Measurements from ENCODE around the gene RIMOC1. TPM values are rescaled to one million over a fixed set of nuclear protein-coding genes. Genes with fewer than 3 reads are reported as not detected.

Gene RIMOC1
- total and polyA plus RNA-seq, 10 donors: 4.5 to 29.3 (median 21.9) TPM

DNA sequence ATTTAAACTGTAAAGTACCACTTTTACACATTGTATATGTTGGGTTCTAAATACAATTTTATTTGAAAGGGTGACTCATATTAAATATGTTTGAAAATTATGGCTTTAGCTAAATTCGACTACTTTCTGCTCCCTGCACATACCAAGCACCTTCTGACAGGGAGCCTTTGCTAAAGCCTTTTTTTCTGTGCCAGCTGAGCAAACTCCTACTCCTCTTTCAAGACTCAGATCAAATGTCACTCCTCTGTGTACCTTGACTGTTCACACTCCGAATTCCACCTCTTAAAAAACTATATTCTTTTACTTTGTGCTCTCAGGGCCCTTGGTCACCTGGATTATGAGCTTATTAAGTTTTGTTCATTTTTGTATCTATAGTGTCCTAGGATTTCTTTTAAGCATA, 27.5 kb upstream of the RIMOC1 start:
- intact Hi-C loops (cut with DNase I; ENCODE audit: low total_unique reads): no loop called here
- no peaks in the 10 kb centered on the region for H3K9me3 ChIP-seq
- H3K27me3 ChIP-seq (replicated peaks in 1 of 7): no peaks in the 10 kb centered on the region
- no peak for DNase-seq
- H3K27ac ChIP-seq: no peak overlapping the region
- no peaks in the 10 kb centered on the region for H3K4me1 ChIP-seq
- H3K36me3 ChIP-seq: no peaks in the 10 kb centered on the region
- TF ChIP-seq, protein P1, sequence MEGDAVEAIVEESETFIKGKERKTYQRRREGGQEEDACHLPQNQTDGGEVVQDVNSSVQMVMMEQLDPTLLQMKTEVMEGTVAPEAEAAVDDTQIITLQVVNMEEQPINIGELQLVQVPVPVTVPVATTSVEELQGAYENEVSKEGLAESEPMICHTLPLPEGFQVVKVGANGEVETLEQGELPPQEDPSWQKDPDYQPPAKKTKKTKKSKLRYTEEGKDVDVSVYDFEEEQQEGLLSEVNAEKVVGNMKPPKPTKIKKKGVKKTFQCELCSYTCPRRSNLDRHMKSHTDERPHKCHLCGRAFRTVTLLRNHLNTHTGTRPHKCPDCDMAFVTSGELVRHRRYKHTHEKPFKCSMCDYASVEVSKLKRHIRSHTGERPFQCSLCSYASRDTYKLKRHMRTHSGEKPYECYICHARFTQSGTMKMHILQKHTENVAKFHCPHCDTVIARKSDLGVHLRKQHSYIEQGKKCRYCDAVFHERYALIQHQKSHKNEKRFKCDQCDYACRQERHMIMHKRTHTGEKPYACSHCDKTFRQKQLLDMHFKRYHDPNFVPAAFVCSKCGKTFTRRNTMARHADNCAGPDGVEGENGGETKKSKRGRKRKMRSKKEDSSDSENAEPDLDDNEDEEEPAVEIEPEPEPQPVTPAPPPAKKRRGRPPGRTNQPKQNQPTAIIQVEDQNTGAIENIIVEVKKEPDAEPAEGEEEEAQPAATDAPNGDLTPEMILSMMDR (IDR thresholded peaks at IDR 0.05 in 8 of 11, conservative IDR thresholded peaks at IDR 0.05 in 3 of 11): no peak
- TF ChIP-seq POLR2A (IDR thresholded peaks at IDR 0.05) (no peak), POLR2AphosphoS5 (IDR thresholded peaks at IDR 0.05) (no peak)
- H3K4me3 ChIP-seq: no peak overlapping the region
- WGBS, 5 donors: 75 to 91% (median 84%) methylated on average over 2 of the region's 2 CpGs

DNA sequence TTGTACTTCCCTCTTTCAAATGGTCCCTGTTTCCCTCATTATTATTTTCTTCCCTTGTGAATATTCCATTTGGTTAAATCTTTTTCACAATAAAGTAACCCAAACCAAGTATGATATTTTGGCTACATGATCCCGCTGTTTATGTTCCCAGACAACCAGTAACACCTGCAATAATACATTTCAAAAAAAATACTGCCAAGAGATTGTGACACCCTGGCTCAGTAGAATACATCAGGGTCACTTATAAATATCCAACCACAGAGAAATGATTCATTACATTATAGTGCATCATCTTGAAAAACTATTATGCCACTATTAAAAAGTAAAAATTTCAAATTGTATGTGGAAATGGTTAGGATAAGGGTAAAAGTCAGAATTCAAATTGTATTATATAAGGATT, 26.7 kb upstream of the RIMOC1 start:
- no peaks in the 10 kb centered on the region for H3K4me1 ChIP-seq
- H3K27ac ChIP-seq: no peak overlapping the region
- H3K36me3 ChIP-seq: no peaks in the 10 kb centered on the region
- DNase-seq: no peak
- H3K4me3 ChIP-seq: no peak overlapping the region
- intact Hi-C loops (cut with DNase I; ENCODE audit: low total_unique reads): no loop called here
- H3K9me3 ChIP-seq: no peaks in the 10 kb centered on the region
- TF ChIP-seq, protein P1 (IDR thresholded peaks at IDR 0.05 in 8 of 11, conservative IDR thresholded peaks at IDR 0.05 in 3 of 11): no peak
- TF ChIP-seq POLR2AphosphoS5 (IDR thresholded peaks at IDR 0.05) (no peak), POLR2A (IDR thresholded peaks at IDR 0.05) (no peak)
- 92 to 98% (median 97%) methylated on average over 1 of the region's 1 CpG for WGBS, 5 donors
- no peaks in the 10 kb centered on the region for H3K27me3 ChIP-seq (replicated peaks in 1 of 7)

DNA sequence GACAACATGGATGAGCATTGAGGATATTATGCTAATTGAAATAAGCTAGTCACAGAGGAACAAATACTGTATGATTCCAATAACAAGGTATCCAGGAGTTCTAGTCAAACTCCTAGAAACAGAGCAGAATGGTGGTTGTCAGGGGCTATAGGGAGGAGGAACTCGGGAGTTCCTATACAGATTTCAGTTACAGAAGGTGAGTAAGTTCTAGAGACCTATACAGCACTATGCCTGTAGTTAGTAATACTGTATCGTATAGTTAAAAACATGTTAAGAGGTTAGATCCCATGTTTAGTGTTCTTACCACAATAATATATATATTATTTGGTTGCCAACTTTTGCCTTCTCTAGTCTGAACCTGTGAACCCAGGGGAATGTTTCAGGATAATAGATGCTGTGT, 26.0 kb upstream of the RIMOC1 start:
- Histone ChIP-seq H3K4me1 (no peaks in the 10 kb centered on the region), H3K27ac (no peak overlapping the region), H3K36me3 (no peaks in the 10 kb centered on the region), H3K4me3 (no peak overlapping the region), H3K9me3 (no peaks in the 10 kb centered on the region), H3K27me3 (replicated peaks in 1 of 7) (no peaks in the 10 kb centered on the region)
- no peak for DNase-seq
- TF ChIP-seq POLR2AphosphoS5 (IDR thresholded peaks at IDR 0.05) (no peak), POLR2A (IDR thresholded peaks at IDR 0.05) (no peak)
- TF ChIP-seq, protein P1 (IDR thresholded peaks at IDR 0.05 in 8 of 11, conservative IDR thresholded peaks at IDR 0.05 in 3 of 11): no peak
- intact Hi-C loops (cut with DNase I; ENCODE audit: low total_unique reads): no loop called here
- WGBS, 5 donors: 71 to 83% (median 75%) methylated on average over 2 of the region's 2 CpGs

DNA sequence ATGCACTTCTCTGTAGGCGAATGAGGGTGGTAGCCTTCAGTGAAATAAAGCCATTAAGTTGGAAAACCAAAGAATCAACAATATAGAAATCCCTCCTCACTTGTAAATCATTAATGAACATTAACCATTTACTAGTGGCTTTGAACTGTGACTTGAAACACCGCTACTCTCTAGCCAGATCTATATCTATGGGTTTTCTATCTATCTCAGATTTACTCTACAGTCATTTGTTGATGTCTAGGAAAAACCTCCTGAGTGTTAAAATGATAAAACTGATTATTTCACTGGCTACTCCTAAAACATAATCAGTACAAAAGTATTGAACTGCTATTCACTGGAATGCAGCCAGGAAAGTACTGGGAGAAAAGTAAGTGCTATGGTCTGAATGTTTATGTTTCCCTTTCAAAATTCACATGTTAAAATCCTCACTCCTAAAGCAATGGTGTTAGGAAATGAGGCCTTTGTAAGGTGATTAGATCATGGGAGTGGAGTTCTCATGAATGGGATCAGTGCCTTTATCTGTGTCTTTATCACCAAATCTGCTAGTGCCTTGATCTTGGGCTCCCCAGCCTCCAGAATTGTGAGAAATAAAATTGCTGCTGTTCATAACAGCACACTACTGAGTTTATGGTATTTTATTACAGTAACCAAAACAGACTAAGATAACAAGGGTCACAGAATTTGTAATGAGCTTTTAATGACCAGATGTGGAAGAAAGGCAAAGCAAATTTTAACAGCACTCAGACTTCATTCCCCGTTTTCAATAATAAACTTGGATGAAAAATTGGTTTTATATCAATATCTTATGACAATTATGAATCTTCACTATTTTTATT, 25.3 kb upstream of the RIMOC1 start:
- TF ChIP-seq POLR2AphosphoS5 (IDR thresholded peaks at IDR 0.05): no peak
- TF ChIP-seq POLR2A (IDR thresholded peaks at IDR 0.05): no peak
- TF ChIP-seq, protein P1 (IDR thresholded peaks at IDR 0.05 in 8 of 11, conservative IDR thresholded peaks at IDR 0.05 in 3 of 11): no peak
- Histone ChIP-seq H3K36me3 (no peaks in the 10 kb centered on the region), H3K27ac (no peak overlapping the region), H3K27me3 (replicated peaks in 1 of 7) (no peaks in the 10 kb centered on the region), H3K9me3 (no peaks in the 10 kb centered on the region), H3K4me1 (no peaks in the 10 kb centered on the region), H3K4me3 (no peak overlapping the region)
- DNase-seq: no peak
- WGBS, 5 donors: 86 to 92% (median 92%) methylated on average over 3 of the region's 3 CpGs
- intact Hi-C loops (cut with DNase I; ENCODE audit: low total_unique reads): no loop called here

Measured in spleen (tissue), 11 donors.